GM18907 (cell line): Measurements from ENCODE around the gene ARHGAP33.
"Not testable (repeated sequence)": the region's sequence is repeated elsewhere in the genome, so short reads cannot be mapped to it uniquely, and the experiment has no call there.

Experiments
- ATAC-seq: cut with Tn5 transposase; IDR thresholded peaks from one replicate; pipeline ENCODE4 v1.9.1; 2021; ENCODE audit warnings: mild to moderate bottlenecking, moderate library complexity; ENCODE audit not compliant: unreplicated experiment

The ARHGAP33 gene

DNA sequence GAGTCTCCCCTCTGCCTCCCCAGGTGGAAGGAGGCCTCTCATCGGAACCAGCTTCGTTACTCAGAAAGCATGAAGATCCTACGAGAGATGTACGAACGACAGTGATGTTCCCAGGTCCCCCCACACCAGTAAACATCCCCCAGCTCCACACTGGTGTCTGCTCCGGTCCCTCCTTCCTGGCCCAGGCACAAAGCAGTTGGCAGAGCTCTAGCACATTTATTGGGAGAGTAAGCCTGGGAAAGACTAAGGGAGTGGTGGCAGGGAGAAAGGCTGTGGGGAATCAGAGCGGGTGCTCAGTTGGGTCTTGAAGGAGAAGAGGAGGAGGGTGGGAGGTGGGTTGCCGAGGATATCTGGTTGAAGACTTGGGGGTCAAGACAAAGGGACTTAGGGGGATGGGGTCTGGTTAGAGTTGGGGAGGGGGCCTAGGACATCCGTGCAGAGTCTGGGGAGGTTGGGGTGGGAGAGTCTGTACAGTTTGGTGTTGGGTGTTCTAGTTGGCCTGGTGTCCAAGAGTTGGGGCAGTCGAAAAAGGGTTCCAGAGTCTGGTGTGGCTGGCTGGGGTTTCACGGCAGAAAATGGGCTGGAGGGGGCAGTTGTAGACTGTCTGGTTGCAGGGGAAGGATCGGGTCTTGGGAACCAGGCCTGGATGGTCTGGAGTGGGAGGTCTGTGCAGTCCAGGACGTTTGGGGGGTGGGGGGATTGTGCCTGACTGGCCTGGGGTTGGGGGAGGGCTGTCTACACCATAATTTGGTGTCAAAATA, 20.8 kb upstream of the ARHGAP33 start:
- ATAC-seq = no peak

- ATAC-seq = no peak
Measured at GRCh38 chr19:35755131-35755549, 20.2 kb upstream of the ARHGAP33 start.

GRCh38 chr19:35755550-35756376, 19.6 kb upstream of the ARHGAP33 start:
- ATAC-seq = no peak

DNA sequence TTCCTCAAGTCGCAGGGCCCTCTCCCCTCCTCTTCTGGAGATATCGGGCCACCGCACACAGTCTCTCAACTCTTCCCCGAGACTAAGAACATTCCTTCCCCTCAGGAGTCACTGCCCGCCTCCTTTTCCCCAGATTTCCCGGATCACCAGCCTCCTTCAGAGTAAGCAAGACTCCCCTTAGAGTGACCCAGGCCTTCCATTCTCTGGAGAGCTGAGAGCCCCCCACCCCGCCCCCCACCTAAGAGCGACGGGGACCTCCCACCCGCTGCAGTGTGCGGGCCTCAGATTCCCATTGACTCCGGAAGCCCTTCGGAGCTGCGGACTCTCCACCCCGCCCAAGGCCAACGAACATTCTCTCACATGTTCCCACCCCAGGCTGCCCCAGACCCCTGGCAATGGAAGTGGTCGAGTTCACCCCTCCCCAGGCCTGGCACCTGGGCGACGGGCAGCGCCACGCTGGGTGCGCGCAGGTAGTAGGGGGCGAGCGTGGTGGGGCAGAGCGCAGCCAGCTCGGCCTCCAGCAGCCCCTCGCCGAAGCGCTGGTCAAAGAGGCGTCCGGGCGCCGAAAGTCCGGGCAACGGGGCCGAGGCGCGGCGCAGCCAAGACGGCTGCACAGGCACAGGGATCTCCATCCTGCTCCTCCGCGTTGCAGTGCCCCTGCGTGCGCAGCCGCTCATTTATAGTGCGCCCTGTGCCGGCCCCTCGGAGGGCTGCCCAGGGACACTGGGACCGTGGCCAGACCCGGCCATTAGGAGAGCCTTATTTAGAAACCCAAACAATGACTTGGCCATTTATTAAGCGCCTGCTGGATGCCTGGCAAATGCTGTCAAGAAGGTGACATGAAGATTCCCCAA, 18.8 kb upstream of the ARHGAP33 start, which contains the start of gene HSPB6:
TSS of gene HSPB6 (minus strand) at position 653 of the 854 bp plus-strand sequence. CDS start at position 632, 21 bp downstream.
- ATAC-seq = no peak

DNA sequence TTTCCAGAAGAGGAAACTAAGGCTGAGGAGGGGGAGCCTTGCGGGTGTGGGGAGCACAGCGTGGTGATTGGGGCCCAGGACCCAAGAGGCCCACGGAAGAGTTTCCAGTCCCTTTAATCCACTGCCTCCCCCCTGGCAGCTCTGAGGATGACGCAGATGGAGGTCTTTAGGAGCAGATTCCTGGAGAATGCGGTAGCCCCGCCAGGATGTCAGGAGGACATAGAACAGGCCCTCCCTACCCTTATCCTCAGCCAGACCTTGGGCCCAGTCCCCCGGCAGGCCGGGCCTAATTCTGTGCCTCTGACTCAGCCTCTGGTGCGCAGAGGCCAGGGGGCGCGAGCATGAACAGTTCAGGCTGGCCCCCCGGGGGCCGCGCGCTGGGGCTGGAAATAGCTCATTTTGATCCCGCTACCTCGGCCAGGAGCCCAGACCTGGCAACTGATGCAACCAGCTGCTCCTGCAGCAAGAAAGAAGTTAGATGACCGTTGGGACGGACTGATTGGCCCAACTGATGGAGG, 18.1 kb upstream of the ARHGAP33 start:
- ATAC-seq = peak; percentile 4

- ATAC-seq = peak; percentile 93
Measured at GRCh38 chr19:35757749-35758608, 17.4 kb upstream of the ARHGAP33 start, which contains the start of gene PROSER3. TSS of gene PROSER3 (plus strand) at chr19:35758176. CDS start at chr19:35758216, 40 bp downstream.

- no peak for ATAC-seq
Measured at GRCh38 chr19:35759697-35760096, 15.7 kb upstream of the ARHGAP33 start.

GRCh38 chr19:35760711-35761349, 14.5 kb upstream of the ARHGAP33 start:
- ATAC-seq = no peak

GRCh38 chr19:35764432-35765315, 10.7 kb upstream of the ARHGAP33 start:
- ATAC-seq = no peak

DNA sequence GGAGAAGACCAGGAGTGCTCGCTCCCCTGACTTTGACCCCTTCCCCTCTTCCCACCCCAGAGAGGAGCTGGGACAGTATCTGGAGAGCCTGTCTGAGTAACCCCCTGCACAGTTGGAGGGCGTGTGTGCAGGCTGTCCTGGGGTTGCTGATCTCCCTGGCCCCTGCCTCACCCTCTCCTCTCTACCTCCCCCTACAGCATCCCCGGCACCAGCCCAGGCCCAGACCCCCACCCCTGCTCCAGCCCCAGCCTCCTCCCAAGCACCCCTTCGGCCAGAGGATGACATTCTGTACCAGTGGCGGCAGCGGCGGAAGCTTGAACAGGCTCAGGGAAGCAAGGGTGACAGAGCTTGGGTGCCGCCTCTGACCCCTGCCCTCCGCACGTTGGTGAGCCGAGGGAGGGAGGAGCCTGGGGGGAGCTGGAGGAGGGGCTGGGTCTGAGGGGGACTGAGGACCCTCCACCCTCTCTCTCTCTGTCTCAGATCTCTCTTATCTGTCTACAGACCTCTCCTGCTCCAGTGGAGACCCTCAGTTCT, 8.7 kb upstream of the ARHGAP33 start:
- ATAC-seq = no peak

- ATAC-seq = no peak
Measured at GRCh38 chr19:35767288-35768081, 7.9 kb upstream of the ARHGAP33 start.

DNA sequence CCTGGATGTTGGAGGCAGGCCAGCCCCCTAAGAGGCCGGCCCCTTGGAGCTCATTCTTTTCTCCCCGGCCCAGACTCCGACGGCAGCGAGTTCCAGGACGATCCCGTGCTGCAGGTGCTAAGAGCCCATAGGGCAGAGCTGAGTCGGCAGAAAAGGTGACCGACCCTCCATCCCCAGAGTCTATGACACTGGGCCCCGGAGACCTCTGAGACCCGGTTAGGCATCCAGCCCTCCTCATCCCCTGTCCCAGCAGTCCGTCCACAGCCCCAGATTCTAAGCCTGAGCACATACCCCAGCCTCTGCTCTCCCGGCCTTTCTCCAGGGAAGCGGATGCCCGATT, 7.3 kb upstream of the ARHGAP33 start:
- ATAC-seq = no peak

DNA sequence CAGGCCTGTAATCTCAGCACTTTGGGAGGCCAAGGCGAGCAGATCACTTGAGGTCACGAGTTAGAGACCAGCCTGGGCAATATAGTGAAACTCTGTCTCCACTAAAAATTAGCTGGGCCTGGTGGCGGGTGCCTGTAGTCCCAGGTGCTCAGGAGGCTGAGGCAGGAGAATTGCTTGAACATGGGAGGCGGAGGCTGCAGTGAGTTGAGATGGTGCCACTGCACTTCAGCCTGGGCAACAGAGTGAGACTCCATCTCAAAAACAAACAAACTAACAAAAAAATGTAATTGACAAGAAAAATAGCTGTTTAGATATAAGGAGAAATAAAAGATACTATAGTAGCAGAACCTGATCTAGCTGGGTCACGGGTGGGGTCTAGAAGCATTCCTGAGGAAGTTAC, 3.0 kb upstream of the ARHGAP33 start:
- not testable (repeated sequence) for ATAC-seq

GRCh38 chr19:35773020-35773806, 2.2 kb upstream of the ARHGAP33 start:
- ATAC-seq = no peak

GRCh38 chr19:35774274-35775045, 904 bp upstream of the ARHGAP33 start:
- no peak for ATAC-seq

DNA sequence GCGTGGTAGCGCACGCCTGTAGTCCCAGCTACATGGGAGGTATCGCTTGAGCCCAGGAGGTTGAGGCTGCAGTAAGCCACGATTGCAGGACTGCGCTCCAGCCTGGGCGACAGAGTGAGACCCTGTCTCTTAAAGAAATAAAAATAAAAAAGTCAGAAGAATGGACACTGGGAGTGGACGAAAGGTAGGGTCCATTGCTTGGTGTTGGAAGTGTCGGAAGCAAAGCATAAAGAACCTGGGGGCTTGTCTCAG, 392 bp upstream of the ARHGAP33 start:
- ATAC-seq = no peak
